RWPE1 (cell line): ENCODE measurements around the gene VSTM2B.

Source experiments
- CTCF ChIA-PET: fragments of 350-600 bp; sonication (Branson Sonifier 250); formaldehyde crosslinking; extraction: SDS; loops from one replicate; lab custom pipeline; 2021; lab: Yijun Ruan, JAX
- POLR2A ChIA-PET: fragments of 400-600 bp; formaldehyde crosslinking; extraction: SDS; loops from one replicate; lab custom pipeline; 2020; ENCODE audit warnings: antibody characterized with exemption; ENCODE audit not compliant: low non-redundant PET; lab: Yijun Ruan, JAX
- DNase-seq: peaks from one replicate; pipeline ENCODE4 v3.0.0; 2012; ENCODE audit warnings: low spot score
- H3K27ac ChIP-seq: fragments of 450-650 bp; 2 replicates; pipeline ENCODE4 v1.5.1; 2017
- TF ChIP-seq, protein P1 (sequence below): fragments of 450-650 bp; conservative IDR thresholded peaks from 2 replicates; pipeline ENCODE4 v1.5.1; 2017; ENCODE audit warnings: low read depth, mild to moderate bottlenecking

Gene VSTM2B

DNA sequence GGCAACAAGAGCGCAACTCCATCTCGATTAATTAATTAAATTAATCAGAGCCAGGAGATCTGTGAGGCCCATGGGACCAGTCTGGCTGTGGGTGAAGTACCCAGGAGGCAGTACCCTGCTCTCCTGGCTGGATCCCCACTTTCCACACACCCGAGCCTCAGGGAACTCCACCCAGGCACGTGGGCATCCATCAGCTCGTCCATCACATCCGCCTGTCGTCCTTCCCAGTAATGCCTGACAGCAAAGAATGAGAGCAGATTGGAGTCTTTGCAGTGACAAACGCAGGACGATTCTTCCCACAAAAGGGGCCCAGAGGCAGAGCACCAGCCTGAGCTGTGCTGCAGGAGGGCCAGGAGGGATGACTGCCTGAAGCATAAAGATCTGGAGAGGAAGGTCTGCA is 35.8 kb downstream of the VSTM2B start:
- ChIA-PET POLR2A (no interaction called here), CTCF (interaction anchor here (0.8 kb wide), 1 partner anchor 49 kb away, joined by 8 read pairs; no protein-coding TSS in a partner anchor)
- H3K27ac ChIP-seq: no peak overlapping the region
- TF ChIP-seq, protein P1, sequence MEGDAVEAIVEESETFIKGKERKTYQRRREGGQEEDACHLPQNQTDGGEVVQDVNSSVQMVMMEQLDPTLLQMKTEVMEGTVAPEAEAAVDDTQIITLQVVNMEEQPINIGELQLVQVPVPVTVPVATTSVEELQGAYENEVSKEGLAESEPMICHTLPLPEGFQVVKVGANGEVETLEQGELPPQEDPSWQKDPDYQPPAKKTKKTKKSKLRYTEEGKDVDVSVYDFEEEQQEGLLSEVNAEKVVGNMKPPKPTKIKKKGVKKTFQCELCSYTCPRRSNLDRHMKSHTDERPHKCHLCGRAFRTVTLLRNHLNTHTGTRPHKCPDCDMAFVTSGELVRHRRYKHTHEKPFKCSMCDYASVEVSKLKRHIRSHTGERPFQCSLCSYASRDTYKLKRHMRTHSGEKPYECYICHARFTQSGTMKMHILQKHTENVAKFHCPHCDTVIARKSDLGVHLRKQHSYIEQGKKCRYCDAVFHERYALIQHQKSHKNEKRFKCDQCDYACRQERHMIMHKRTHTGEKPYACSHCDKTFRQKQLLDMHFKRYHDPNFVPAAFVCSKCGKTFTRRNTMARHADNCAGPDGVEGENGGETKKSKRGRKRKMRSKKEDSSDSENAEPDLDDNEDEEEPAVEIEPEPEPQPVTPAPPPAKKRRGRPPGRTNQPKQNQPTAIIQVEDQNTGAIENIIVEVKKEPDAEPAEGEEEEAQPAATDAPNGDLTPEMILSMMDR: no peak
- DNase-seq: no peak

DNA sequence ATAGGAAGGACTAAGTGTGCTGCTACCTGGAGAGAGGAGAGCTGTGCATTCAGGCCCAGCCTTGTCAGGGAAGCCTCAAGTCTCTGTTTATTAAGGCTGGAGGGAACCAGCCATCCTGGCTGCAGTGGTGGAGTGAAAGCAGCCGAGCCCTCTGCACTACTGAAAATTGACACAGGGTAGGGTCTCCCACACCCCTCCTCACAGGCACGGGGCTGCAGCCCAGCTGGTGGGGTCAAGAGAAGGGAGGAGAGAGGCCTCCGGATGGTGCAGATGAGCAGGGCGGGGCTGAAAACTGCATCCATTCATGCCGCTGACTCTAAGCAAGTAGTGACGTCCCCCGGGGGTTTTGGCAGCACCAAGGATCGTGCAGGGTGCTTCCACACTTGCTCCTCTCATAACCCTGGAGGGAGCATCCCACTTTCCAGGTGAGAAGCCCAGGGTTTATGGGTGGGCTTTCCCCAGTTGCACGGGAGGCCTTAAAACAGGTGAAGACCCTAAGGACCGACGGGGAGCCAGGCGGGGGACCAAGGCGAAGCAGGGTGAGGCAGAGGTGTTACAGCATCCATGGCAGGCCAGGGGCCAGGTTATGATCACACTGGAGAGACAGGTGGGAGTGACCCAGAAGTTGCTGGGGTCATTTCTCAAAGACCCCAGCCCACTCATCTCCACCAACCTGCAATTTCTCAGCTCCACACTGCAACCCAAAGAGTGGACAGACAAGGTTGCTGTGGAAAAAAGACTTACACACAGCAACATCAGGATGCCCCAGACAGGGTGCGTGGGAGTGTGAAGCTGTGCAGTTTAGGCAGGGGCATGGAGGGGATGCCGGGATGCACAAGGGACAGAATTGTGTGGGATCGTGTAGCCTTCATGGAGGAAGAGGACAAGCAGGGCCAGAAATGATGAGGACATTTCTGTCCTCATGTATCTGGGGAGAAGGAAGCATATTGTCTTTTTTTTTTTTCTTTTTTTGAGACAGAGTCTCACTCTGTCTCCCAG is 36.8 kb downstream of the VSTM2B start:
- DNase-seq: no peak
- POLR2A ChIA-PET: no interaction called here
- H3K27ac ChIP-seq: no peak overlapping the region
- TF ChIP-seq, protein P1: no peak
- CTCF ChIA-PET: no interaction called here

DNA sequence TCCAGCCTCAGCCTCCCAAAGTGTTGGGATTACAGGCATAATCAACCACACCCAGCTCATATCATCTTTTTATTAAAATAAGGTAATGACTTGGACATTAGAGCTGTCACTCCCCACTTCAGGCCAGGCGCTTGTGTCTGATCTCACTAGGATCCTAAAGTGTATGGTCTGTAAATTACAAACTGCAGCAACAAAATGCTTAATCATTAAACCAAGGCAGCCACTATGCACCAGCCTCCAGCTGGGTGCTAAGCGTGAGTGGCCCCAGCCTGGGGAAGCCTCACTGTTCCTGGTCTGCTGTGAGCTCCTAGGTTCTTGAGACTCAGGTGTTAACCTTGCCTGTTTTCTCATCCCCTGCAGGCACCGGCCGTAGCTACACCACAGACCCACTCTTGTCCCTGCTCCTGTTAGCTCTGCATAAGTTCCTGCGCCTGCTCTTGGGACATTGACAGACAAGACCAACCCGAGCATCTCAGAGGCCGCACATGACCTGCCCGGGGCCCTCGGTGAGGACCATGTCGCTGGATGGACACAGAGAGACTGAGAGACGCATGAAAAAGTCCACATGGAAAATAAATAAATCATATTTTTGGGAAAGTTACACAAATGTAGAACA is 37.8 kb downstream of the VSTM2B start:
- DNase-seq: no peak
- ChIA-PET CTCF (no interaction called here), POLR2A (no interaction called here)
- TF ChIP-seq, protein P1: no peak
- no peak overlapping the region for H3K27ac ChIP-seq

DNA sequence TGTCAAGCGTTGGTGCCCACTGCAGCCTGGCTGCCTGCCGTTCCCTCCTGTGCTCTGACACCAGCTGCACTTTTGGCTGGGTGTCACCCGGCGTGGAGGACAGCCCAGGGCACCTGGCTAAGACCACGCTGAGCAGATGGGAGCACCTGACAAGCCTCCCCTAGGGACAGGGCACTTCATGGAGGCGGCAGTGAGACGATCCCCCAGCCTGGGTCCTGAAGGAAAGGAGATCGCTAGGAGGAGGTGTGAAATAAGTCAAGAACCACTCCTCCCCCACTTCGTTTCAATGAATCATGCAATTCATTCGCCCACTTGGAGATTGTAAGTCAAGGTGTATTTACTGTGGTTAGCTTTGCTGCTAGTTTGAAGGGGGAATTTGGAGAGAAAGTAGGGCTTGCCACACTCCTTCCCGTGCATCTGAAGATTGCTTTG is 38.8 kb downstream of the VSTM2B start:
- no peak for DNase-seq
- H3K27ac ChIP-seq: no peak overlapping the region
- ChIA-PET POLR2A (no interaction called here), CTCF (interaction anchor here (0.6 kb wide), 1 partner anchor 94 kb away, joined by 3 read pairs; no protein-coding TSS in a partner anchor)
- TF ChIP-seq, protein P1: no peak

DNA sequence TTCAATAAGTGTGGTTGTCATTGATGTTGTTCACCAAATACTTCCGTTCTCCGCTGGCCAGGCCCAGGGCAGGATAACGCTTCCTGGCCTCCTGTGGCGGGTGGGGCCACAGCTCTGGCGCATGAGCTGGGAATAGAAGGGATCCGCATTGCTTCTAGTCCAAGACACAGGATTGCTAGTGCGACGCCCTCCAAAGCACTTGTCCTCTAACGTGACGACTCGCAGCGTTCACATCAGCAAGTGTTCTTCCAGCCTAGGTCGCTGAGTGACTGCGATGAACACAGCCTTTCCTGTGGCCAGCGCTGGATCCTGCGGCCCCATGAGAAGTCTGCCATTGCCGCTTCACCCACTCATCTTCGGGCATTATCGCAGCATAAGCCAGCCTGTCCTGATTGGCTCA is 39.4 kb downstream of the VSTM2B start:
- CTCF ChIA-PET: no interaction called here

DNA sequence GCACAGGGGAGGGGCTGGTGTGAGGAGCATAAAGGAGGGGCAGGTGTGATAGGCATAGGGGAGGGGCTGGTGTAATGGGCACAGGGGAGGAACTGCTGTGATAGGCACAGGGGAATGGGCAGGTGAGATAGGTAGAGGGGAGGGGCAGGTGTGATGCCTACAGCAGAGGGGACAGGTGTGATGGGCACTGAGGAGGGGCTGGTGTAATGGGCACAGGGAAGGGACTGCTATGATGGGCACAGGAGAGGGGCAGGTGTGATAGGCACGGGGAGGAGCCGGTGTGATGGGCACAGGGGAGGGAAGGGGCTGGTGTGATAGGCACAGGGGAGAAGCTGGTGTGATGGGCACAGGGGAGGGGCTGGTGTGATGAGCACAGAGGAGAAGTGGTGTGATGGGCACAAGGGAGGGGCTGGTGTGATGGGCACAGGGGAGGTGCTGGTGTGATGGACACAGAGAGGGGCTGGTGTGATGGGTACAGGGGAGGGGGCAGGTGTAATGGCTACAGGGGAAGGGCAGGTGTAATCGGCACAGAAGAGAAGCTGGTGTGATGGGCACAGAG is 40.8 kb downstream of the VSTM2B start:
- DNase-seq: no peak
- POLR2A ChIA-PET: no interaction called here
- CTCF ChIA-PET: no interaction called here
- TF ChIP-seq, protein P1: no peak
- no peak overlapping the region for H3K27ac ChIP-seq

More for the DNA sequence above, 39.4 kb downstream of the VSTM2B start:
- POLR2A ChIA-PET: no interaction called here
- no peak overlapping the region for H3K27ac ChIP-seq
- no peak for DNase-seq
- TF ChIP-seq, protein P1: no peak
